GM21825 (cell line): ENCODE measurements around the gene UNG.

Source experiments
- ATAC-seq: cut with Tn5 transposase; IDR thresholded peaks from one replicate; pipeline ENCODE4 v1.9.1; 2021; ENCODE audit warnings: mild to moderate bottlenecking, moderate library complexity; ENCODE audit not compliant: unreplicated experiment

The UNG gene

DNA sequence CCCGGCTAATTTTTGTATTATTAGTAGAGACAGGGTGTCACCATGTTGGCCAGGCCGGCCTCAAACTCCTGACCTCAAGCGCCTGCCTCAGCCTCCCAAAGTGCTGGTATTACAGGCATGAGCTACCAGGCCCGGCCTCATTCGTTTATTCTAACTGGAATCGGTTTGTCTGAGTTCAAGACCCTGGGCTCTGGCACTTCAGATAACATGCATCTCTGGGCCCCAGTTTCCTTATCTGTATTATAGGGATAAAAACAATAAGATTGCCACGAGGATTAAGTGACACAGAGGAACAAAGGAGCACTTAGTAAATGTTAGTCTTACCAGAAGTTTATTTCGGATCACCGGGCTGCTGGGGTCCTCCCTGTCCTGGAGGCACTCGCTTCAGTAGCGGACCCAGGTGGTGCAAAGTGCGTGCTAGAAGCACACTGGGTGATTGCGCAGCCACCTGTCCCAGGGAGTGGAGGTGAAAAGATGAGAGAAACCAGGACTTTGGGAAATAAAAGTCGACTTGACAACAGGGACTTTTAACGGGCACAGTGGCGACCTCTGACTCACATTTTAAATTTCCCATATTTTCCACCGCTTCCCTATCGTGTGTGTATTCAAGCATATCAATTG is 56.5 kb downstream of the UNG start:
- ATAC-seq: no peak

GRCh38 chr12:109154451-109155438 is 57.3 kb downstream of the UNG start:
- peak; percentile 91 for ATAC-seq

GRCh38 chr12:109156036-109156435 is 58.6 kb downstream of the UNG start:
- ATAC-seq: no peak

- ATAC-seq: no peak
These were observed 59.2 kb downstream of the UNG start for GRCh38 chr12:109156586-109156985.

DNA sequence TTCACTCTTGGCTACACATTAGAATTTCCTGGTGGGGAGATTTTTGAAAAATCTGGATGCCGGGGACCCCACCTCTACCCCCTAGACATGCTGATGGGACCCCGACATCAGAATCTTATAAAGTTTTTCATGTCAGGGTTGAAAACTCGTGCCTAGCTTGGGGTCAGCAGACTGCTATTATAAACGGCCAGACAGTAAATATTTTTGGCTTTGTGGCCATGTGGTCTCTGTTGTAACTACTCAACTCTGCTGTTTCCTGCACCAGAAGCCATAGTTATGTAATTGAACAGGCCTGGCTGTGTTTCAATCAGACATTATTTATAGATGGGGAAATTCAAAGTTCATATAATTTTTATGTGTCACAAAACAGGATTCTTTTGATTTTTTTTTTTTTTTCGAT is 60.6 kb downstream of the UNG start:
- no peak for ATAC-seq

- ATAC-seq: no peak
These were observed 63.0 kb downstream of the UNG start for GRCh38 chr12:109160433-109160832.
